Osteoblast (primary cell): ENCODE results near the gene APBA2. TPM values are rescaled to one million over a fixed set of nuclear protein-coding genes. Genes with fewer than 3 reads are reported as not detected.

Experiments used
- DNase-seq: peaks from one replicate; pipeline ENCODE4 v3.0.0; 2011; ENCODE audit warnings: low spot score, mixed read lengths; ENCODE audit not compliant: insufficient read length; ENCODE audit errors: missing footprints
- H2AFZ ChIP-seq: 2 replicates; pipeline ENCODE4 v1.6.0; 2011; ENCODE audit warnings: mild to moderate bottlenecking, low read length
- H3K27ac ChIP-seq: 2 replicates; pipeline ENCODE4 v1.5.1; 2011; ENCODE audit warnings: mild to moderate bottlenecking, low read depth, low read length, moderate library complexity
- H3K27me3 ChIP-seq: 2 replicates; pipeline ENCODE4 v1.6.0; 2012; ENCODE audit warnings: mild to moderate bottlenecking, control low read depth, inconsistent platforms, low read length, moderate library complexity; ENCODE audit not compliant: insufficient read depth
- H3K36me3 ChIP-seq: 2 replicates; pipeline ENCODE4 v1.5.1; 2011; ENCODE audit warnings: mild to moderate bottlenecking, low read length, control low read depth, moderate library complexity; ENCODE audit not compliant: insufficient read depth
- H3K4me1 ChIP-seq: 2 replicates; pipeline ENCODE4 v1.5.1; 2011; ENCODE audit warnings: mild to moderate bottlenecking, low read length, control low read depth, moderate library complexity; ENCODE audit not compliant: insufficient read depth
- H3K4me2 ChIP-seq: 2 replicates; pipeline ENCODE4 v1.6.0; 2011; ENCODE audit warnings: mild to moderate bottlenecking, low read length; ENCODE audit not compliant: insufficient read depth
- H3K4me3 ChIP-seq: fragments of 200-600 bp; sonication (generic); 3 replicates; pipeline ENCODE4 v1.5.1; 2012; ENCODE audit warnings: mild to moderate bottlenecking, low read length, inconsistent platforms; ENCODE audit not compliant: insufficient read depth
- H3K79me2 ChIP-seq: 2 replicates; pipeline ENCODE4 v1.6.0; 2012; ENCODE audit warnings: mild to moderate bottlenecking, low read length, control low read depth, inconsistent platforms; ENCODE audit not compliant: insufficient read depth
- H3K9me3 ChIP-seq: 2 replicates; pipeline ENCODE4 v1.5.1; 2011; ENCODE audit warnings: low read depth, low read length, control low read depth
- H4K20me1 ChIP-seq: 2 replicates; pipeline ENCODE4 v1.6.0; 2012; ENCODE audit warnings: mild to moderate bottlenecking, low read length, control low read depth; ENCODE audit not compliant: insufficient read depth
- total RNA-seq: library from RNA; depleted of rRNA; stranded (reverse); fragments of >200 nt; gene quantifications from 2 replicates; pipeline ENCODE4 v1.2.3, GENCODE V29; 2012
- TF ChIP-seq, protein P1 (sequence below): IDR thresholded peaks from 2 replicates; pipeline ENCODE4 v1.5.1; 2011; ENCODE audit warnings: mild to moderate bottlenecking, low read depth, low read length, moderate library complexity; ENCODE audit errors: extremely low read depth

The APBA2 gene
- total RNA-seq, 1 donor = 6.2 TPM

GRCh38 chr15:29142129-29142747 lies 256.5 kb downstream of the APBA2 start:
- Histone ChIP-seq H4K20me1 (no peaks in the 10 kb centered on the region), H3K4me1 (peaks cover 21% of the 10 kb centered on the region), H3K4me3 (no peak overlapping the region), H2AFZ (peak overlapping the region; percentile 29), H3K9me3 (no peaks in the 10 kb centered on the region), H3K4me2 (no peak overlapping the region), H3K27me3 (peaks cover 5% of the 10 kb centered on the region), H3K79me2 (no peaks in the 10 kb centered on the region), H3K27ac (no peak overlapping the region), H3K36me3 (no peaks in the 10 kb centered on the region)
- DNase-seq = peak; percentile 59
- TF ChIP-seq, protein P1, sequence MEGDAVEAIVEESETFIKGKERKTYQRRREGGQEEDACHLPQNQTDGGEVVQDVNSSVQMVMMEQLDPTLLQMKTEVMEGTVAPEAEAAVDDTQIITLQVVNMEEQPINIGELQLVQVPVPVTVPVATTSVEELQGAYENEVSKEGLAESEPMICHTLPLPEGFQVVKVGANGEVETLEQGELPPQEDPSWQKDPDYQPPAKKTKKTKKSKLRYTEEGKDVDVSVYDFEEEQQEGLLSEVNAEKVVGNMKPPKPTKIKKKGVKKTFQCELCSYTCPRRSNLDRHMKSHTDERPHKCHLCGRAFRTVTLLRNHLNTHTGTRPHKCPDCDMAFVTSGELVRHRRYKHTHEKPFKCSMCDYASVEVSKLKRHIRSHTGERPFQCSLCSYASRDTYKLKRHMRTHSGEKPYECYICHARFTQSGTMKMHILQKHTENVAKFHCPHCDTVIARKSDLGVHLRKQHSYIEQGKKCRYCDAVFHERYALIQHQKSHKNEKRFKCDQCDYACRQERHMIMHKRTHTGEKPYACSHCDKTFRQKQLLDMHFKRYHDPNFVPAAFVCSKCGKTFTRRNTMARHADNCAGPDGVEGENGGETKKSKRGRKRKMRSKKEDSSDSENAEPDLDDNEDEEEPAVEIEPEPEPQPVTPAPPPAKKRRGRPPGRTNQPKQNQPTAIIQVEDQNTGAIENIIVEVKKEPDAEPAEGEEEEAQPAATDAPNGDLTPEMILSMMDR = no peak

- Histone ChIP-seq H3K4me2 (peak overlapping the region; percentile 47), H3K9me3 (no peaks in the 10 kb centered on the region), H2AFZ (peak overlapping the region; percentile 39), H3K27me3 (peaks cover 3% of the 10 kb centered on the region), H3K79me2 (no peaks in the 10 kb centered on the region), H3K27ac (peak overlapping the region; percentile 18), H3K4me3 (no peak overlapping the region), H4K20me1 (no peaks in the 10 kb centered on the region), H3K4me1 (peaks cover 21% of the 10 kb centered on the region), H3K36me3 (no peaks in the 10 kb centered on the region)
- no peak for DNase-seq
- TF ChIP-seq, protein P1 = no peak
Measured at GRCh38 chr15:29143293-29143692, 257.5 kb downstream of the APBA2 start.

DNA sequence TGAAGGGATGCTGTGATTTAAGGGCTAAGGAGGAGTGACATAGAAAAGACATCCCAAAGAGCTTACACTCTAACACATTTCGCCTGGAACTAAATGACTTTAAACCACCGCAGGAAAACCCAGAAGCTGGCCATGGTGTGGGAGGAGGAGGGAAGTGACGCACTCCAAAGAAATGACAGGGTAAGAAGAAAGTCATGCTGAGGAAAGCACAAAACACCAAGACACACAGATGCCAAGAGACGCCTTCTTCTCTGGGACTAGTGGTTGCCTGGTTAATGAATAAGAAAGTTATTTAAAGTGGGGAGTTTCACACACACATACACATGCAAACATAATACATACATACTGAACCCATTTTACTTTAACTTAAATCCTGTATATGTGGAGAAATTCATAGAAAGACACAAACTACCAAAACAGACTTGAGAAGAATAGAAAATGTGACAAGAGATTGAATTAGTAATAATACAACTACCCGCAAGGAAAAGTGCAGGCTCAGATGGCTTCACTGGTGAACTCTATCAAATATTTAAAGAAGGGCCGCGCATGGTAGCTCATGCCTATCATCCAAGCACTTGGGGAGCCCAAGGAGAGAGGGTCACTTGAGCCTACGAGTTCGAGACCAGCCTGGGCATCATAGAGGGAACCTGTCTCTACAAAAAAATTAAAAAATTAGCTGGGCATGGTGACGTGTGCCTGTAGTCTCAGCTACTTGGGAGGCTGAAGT lies 258.3 kb downstream of the APBA2 start:
- Histone ChIP-seq H3K4me2 (peak overlapping the region; percentile 47), H3K79me2 (no peaks in the 10 kb centered on the region), H3K9me3 (no peaks in the 10 kb centered on the region), H3K4me1 (peaks cover 21% of the 10 kb centered on the region), H2AFZ (peak overlapping the region; percentile 39), H3K27me3 (no peaks in the 10 kb centered on the region), H4K20me1 (no peaks in the 10 kb centered on the region), H3K4me3 (no peak overlapping the region), H3K27ac (peak overlapping the region; percentile 38), H3K36me3 (no peaks in the 10 kb centered on the region)
- peak; percentile 97 for DNase-seq
- TF ChIP-seq, protein P1 = no peak

- H3K4me2 ChIP-seq = no peak overlapping the region
- H3K27ac ChIP-seq = no peak overlapping the region
- H3K27me3 ChIP-seq = peaks cover 3% of the 10 kb centered on the region
- H3K9me3 ChIP-seq = no peaks in the 10 kb centered on the region
- H3K4me1 ChIP-seq = no peaks in the 10 kb centered on the region
- H3K4me3 ChIP-seq = no peak overlapping the region
- no peaks in the 10 kb centered on the region for H3K79me2 ChIP-seq
- TF ChIP-seq, protein P1 = no peak
- no peaks in the 10 kb centered on the region for H4K20me1 ChIP-seq
- H2AFZ ChIP-seq = no peak overlapping the region
- DNase-seq = no peak
- H3K36me3 ChIP-seq = no peaks in the 10 kb centered on the region
Measured at GRCh38 chr15:29149738-29150075, 263.9 kb downstream of the APBA2 start.
